Activated CD8-positive, alpha-beta memory T cell treated with anti-CD3 and anti-CD28 coated beads for 36 hours (primary cell): ENCODE data around the gene NPVF. TPM values are rescaled to one million over a fixed set of nuclear protein-coding genes. Genes with fewer than 3 reads are reported as not detected.

Source experiments
- CTCF ChIA-PET: fragments of 350-600 bp; sonication (Branson Sonifier 250); formaldehyde crosslinking; loops from one replicate; lab custom pipeline; 2021; ENCODE audit warnings: antibody characterized with exemption; lab: Charles Lee
- POLR2A ChIA-PET: fragments of 350-600 bp; sonication (Branson Sonifier 250); formaldehyde crosslinking; loops from one replicate; lab custom pipeline; 2021; ENCODE audit warnings: antibody characterized with exemption; lab: Charles Lee
- total RNA-seq, 2 experiments: library from RNA; stranded (reverse); gene quantifications; one replicate each; pipeline ENCODE4 v1.2.3, GENCODE V29; 2021

NPVF gene, protein sequence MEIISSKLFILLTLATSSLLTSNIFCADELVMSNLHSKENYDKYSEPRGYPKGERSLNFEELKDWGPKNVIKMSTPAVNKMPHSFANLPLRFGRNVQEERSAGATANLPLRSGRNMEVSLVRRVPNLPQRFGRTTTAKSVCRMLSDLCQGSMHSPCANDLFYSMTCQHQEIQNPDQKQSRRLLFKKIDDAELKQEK
- not detected for total RNA-seq

DNA sequence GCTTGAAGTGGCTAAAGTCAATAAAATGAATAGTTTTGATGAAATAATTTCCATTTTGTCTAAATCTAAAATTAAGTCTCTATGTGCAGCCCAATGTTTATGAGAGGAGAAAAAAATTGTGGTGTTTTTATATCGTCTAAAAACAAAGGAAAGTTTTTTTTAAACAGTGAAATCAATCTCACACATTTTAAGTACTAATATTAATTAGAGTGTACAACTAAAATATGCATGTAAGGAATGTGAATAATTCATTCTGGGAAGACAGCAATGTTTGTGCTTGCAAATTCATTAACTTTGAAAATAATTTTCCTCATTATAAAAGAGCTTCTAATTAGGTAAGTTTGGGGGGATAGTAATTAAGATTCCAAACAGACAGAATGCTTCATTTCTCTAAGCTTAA lies at the start of gene NPVF:
Gene NPVF, minus strand, starts transcription at position 101 of the 400 bp plus-strand sequence. Its CDS starts 47 bp downstream, at position 54.
- CTCF ChIA-PET: no interaction called here
- POLR2A ChIA-PET: no interaction called here

DNA sequence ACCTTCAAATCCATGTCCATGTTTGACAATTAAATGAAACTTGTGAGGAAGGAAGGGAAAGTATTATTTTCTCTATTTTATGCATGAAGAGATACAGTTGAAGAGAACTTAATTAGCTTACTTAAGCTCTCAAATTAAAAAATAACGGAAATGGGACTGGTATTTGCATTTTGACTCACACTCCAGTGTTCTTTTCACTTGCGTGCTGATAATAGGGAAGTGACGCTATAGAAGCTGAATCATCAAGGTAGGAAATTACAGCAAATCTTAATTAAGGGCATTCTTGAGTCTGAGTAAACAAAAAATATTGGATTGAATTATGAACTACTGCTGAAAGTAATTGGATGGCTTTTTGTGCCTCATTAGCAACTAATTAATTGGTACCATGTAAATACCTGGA lies 44.0 kb upstream of the NPVF start:
- ChIA-PET CTCF (no interaction called here), POLR2A (no interaction called here)

DNA sequence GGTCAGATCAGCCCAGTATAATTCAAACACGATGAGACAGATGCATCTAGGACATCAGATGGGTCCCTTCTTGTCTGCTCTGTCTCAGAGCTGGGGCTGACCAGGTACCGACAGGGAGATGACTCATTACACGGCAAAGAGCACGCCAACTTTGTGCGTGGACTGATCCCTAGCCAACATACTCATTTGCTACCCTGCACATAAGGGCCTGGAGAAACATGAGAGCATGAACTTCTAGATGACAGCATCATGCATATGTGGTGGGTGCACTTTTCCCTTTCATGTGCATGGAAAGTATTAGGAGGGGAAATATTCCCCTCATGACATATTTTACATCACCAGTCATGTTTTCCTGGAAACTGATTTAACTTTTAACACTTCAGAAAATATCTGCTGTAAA lies 35.1 kb upstream of the NPVF start:
- ChIA-PET CTCF (no interaction called here), POLR2A (no interaction called here)

DNA sequence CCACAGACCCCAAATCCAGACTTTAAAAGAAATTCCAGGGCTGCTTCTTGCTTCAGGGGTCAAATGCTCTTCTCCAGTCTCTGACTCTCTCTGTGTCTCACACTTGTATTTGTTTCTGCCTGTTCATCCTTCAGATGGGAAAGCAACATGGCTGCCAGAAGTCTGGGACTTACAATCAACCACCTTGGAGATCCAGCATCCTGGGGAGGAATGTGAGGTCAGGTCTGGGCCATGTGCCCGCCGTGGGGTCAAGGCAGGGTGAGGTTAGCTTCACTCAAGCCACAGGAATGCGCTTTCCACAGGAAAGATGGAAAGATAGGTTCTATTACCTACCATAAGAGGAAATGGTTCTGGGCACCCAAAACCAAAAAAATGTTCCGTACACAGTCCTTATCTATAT lies 34.3 kb upstream of the NPVF start:
- ChIA-PET CTCF (no interaction called here), POLR2A (no interaction called here)

DNA sequence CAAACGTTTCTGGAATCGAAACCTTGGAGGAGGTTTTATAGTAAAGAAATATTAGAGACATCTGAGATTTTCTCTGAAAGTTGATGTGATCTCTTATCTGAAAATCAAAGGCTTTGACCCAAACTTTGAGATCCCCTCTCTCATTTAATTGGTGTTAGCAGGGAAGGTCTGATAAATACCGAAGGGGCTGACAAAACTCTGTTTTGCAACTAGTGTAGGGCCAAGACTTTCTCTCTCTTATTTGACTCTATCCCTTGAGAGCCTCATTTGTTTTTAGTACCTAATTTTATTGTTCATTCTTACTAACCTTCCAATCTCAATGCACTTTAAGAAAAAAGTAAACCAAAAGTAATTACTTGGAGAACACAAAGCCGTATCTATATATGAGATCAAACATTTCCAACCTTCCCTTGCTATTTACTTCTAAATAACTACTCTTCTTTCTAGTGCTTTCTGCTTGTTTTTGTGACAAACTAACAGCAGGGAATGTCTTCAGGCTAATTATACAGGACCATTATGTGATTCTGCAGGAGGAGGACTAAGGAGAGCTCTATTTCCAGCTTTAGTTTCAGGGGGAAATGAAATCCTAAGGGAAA lies 33.4 kb upstream of the NPVF start:
- CTCF ChIA-PET: no interaction called here
- POLR2A ChIA-PET: no interaction called here

DNA sequence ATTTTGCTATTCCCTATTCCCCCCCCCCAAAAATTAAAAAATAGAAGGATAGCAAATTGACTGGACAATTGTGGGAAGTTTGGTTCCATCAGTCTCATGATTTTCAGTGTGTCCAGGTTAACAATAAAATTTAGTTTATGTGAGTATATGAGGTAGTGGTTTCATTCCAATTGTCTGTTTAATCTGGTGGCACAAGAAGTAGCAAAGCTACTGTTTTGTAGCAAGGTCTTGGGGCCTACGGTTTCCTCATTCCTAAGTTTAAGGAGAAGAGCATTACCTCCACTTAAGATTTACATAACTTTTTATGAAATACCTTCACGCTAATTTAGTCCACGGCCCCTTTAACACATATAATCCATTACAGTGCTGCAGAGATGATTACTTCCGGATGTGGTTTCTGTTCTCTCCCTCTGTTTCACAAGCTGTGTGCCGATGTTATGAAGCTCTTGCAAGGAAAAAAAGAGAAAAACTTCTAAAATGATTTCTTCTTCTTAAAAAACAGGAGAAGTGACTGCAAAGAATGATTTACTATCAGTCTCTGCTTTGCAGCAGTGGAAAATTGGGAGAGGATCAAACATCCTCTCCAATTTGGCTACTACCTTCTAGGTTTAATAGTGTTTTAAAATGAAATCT lies 32.7 kb upstream of the NPVF start:
- ChIA-PET POLR2A (no interaction called here), CTCF (interaction anchor here (1.3 to 3.3 kb wide), 3 partner anchors 128 to 304 kb away, joined by 3 to 26 read pairs (median 7); no protein-coding TSS in a partner anchor)

DNA sequence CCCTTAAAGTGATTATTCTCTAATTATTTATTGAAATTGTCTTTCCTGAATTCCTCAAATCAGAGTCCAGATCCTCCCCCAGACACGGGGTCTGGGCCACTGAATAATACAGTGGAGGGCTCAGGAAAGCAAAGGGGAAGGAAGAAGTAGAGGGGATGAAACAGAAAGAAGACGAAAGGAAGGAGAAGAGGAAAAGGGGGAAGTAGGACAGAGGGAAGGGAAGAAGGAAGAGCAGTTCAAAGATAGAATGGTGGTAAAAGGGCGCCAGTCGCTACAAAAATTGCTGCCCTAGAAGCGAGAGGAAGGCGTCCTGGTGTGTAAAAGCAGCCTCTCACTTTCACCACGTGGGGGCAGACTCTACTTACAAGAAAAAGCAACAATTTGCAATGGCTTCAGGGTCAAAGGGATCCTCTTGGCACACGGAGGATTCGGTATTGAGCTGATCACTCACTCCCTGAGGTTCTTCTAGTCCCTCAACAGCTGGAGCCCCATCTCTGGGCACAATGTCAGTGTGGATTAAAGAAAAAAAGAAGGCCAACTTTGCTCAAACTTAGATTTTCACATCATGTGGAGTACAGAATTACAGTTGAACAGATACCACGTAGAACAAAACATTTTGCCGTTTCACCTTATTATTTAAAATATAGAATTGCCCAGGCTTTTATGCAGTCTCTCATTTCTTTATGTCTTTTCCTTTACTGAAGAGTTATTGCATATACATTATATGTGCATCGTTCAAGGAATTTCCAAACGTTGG lies 31.4 kb upstream of the NPVF start:
- CTCF ChIA-PET: interaction anchor here (0.6 to 3.3 kb wide), 7 partner anchors 24 to 306 kb away, joined by 3 to 26 read pairs (median 4); no protein-coding TSS in a partner anchor
- POLR2A ChIA-PET: no interaction called here

DNA sequence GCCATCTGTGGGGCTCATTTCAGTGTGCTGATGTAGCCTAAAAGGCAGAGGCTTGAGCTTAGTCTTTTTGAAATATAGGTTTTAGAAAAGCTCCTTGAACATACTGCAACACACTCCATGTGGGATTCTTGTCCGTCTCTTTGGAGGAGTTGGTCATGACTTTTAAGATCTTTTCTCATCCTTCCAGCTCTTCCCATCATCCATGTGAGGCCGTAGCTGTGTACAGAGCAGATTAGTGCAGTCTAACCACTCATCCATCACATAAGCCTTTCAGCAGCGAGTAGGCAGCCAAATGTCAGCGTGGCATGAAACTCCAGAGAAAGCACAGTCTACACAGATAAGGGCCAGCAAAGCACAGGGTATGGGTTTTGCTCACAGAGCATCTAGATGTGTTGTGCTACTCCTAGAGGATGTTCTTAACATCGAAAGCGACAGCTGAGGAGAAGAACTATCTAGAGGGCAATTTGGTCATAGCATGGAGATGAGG lies 28.1 kb upstream of the NPVF start:
- CTCF ChIA-PET: no interaction called here

DNA sequence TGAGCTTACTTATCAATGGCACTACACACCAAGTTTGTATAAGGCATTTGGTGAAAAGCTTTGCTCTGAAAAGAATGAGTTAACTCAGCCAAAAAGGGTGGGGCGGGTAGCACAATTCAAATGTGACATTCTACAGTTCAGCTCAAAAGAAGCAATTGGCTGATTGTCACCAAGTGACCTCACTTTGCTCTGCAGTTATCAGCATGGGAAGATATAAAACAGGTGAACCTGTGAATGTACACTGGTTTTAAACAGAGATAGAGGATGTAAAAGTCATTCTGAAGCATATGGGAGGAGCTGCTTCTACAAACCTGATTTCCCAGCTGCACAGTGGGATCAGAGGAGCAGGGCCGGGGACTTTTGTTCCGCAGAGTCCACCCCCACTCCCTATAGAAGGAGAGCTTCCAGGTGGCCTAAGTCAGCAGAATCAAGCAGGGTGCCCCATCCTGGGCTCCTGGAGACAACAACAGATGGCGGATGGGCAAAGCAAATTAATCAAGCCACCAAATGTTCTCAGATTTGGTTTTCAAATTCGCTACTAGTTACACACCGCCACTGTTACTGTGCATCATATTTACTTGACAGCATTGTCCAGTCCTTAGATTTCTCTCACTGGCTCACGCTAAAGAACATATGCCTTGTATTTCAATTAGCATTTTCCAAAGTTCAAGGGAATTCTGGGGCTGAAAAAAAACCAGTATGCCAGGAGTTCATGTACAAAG lies 27.5 kb upstream of the NPVF start:
- ChIA-PET POLR2A (no interaction called here), CTCF (interaction anchor here (0.6 kb wide), 1 partner anchor 157 kb away, joined by 3 read pairs; no protein-coding TSS in a partner anchor)

More for the DNA sequence above, 28.1 kb upstream of the NPVF start:
- POLR2A ChIA-PET: no interaction called here

DNA sequence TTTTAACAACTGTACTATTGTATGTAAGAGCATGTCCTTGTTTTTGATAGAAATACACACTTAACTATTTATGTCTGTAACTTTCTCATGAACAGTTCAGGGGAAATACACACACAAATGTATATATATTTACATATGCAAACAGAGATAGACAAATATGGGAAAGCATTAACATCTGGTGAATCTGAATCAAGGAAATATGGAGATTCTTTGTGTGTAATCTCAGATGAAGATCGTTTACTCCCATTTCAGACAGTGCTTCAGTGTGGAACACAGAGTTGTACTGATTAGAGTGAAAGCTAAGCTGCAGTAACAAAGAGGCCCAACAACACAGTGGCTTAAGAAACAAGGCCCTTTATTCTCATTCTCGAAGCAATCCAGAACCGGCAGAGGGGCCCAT lies 26.3 kb upstream of the NPVF start:
- POLR2A ChIA-PET: no interaction called here
- CTCF ChIA-PET: interaction anchor here (0.5 kb wide), 1 partner anchor 479 kb away, joined by 6 read pairs; no protein-coding TSS in a partner anchor

DNA sequence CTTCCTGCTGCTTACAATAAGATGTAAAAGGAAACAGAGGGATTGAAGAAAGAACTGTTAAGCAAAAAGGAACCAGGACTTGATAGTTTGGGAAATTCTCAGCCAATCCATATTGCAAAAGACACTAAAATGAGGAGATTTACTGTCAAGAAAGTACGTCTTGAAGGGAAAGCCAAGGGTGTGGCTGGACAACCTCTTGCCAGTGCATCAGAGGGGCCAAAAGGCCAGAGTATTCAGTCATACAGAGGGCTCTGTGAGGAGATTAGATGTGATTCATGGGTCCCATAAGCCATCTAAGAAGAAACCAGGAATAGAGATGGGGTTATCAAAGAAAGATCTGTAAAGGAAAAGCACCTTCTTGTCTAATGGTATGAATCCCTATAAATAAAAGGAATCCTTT lies 25.4 kb upstream of the NPVF start:
- ChIA-PET POLR2A (no interaction called here), CTCF (no interaction called here)

DNA sequence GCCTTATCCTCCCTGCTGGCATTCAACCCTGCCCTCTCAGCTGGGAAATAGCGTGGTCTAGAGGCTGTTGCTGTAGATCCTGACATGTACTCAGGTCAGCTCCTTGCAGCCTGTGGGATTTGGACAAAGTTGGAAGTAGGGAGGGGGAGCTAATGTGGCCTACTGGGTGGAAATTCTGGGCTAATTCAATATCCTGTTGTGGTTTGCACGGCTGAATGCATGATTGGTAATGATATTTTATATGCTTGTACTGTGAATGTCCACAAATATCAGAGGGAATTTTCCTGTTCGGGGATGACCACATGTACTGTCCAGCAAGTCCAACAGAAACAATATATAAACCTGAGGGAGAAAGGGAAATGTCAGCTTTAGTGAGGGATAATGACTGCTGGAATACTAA lies 22.1 kb upstream of the NPVF start:
- CTCF ChIA-PET: no interaction called here
- POLR2A ChIA-PET: no interaction called here

DNA sequence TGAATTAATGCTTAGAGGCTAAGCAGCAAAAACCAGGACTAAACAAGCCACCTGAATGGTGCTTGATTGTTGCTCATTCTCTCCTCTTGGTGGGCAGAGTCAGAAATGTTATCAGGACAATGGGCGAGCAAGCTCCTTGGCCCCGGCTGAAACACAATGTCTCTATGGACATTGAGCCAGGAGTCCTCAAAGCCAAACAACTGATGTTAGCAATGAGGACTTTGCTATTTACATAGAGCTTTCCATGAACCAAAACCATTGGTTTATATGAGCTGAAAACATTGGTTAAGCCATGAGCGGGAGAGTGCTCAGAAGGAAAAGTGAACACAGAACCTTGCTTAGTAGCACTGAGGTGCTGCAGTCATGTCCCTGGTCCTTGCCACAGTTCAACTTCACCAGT lies 21.5 kb upstream of the NPVF start:
- ChIA-PET POLR2A (no interaction called here), CTCF (no interaction called here)

DNA sequence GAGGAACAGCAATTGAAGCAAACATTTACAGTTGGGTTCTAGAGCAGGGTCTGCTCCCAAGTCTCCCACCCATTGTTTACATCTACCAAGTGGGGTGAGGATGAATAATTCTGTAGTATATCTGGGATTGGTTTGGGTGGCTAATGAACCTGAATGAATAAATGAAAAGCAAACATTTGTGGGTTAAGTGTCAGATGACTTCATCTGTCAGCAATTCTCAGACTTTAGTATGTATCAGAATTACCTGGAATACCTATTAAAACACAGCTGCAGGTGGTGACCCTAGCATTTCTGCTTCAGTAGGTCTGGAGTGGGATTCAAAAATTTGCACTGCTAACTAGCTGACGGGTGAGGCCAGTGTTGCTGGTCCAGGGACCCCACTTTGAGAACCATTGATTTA lies 18.0 kb upstream of the NPVF start:
- ChIA-PET CTCF (no interaction called here), POLR2A (no interaction called here)

DNA sequence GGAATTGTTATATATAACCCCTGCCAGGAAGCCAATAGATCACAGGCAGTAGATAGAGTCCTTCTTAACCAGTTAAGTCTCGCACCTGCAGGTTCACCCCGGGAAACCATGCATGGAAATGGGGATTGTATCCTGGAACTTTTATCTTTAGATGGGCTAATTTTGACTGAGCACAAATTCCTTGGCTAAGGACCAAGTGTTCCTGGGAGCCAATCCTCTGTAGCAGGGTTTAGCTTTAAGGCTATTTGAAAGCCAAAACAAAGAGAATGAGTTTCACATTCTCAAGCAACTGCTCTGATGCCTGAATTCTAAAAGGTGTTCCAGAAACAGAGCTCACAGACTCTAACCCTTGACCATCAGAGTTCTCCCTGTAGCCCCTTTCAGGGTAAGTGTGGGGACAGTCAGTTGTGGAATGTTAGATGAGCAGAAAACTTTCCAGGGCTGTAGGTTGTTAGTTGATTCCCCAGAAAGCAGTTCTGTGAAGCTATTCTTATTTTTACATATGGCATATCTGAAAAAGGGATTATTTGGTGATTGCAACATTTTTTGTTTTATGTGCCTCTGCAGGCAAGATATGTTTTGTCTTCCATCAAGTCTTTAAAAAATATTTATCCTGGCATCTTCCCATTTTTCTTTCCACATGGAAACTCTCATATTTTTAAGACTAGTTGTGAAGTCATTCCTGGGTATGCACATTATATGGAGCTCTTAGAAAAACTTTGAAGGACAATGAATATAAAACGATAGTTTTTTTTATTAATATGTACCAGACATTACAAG lies 16.2 kb upstream of the NPVF start:
- POLR2A ChIA-PET: no interaction called here
- CTCF ChIA-PET: no interaction called here

DNA sequence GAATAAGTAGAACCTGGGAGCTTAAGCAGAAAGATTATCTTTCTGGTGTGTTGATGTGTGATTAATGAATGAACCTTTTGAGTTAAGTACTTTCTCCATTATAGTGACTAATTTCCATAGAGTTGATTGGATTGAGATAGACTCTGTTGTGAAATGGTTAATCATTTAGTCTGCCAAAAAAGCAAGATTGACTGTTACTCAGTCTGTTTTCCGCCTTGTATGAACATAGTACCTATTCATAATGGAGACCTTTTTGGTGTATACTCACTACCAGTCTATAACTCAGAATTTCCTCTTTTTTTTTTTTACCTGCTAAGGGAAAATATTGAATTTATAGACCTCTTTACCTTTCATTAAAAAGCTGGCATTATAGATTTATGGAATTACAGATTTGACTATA lies 14.4 kb upstream of the NPVF start:
- POLR2A ChIA-PET: no interaction called here
- CTCF ChIA-PET: no interaction called here

DNA sequence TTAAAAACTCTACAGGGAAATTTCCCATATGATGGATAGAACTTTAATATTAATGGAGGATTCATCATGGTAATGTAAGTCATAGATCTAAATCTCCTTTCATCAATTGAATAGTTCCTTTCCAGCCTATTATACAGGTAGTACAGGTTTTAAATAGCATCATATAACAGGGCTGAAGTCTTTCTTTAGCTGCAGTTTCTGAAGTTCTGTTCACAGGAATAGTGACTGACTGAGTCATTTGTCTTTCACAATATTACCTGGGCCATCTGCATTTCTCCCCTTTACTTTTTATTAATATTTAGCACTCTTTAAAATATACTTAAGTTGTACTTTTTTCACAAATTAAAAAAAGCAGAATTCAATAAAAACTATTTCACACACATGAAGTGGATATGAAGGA lies 12.6 kb upstream of the NPVF start:
- ChIA-PET CTCF (no interaction called here), POLR2A (interaction anchor here (0.6 kb wide), 1 partner anchor 47 kb away, joined by 10 read pairs; no protein-coding TSS in a partner anchor)

DNA sequence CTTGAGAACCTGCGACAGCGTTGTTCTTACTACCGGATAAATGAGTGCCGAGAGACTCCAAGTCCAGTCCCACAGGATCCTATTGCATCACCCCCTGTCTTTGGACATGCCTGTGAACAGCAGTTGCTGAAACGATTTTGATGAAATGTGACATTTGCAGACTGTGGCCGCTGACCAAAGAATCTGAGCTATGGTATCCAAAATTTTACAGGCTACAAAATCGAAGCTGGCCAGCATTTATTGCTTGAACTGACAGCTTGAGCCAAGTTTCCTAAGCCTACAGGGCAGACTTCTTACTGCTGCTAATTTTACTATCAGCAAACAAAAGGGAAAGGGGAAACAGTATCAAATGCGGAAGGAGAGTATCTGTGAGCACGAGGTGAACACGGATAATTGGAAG lies 12.1 kb upstream of the NPVF start:
- POLR2A ChIA-PET: interaction anchor here (0.6 kb wide), 1 partner anchor 47 kb away, joined by 10 read pairs; no protein-coding TSS in a partner anchor
- CTCF ChIA-PET: no interaction called here

DNA sequence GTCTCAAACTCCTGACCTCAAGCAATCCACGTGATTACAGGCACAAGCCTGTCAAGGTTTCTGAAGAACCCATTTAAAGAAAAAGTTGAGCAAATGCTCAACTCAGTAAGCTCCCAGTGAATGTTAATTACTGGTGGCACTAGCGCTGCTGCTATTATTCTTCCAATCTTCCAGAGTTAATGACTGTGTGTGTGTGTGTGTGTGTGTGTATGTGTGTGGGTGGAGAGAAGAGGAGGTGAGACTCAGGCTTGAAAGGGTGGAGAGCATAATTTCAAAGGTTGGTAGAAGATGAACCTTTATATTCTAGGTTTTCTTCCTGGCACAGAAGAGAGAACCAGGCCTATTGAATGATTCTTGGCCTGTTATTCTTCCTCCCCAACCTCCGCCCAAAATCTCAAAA lies 11.6 kb upstream of the NPVF start:
- POLR2A ChIA-PET: no interaction called here
- CTCF ChIA-PET: no interaction called here
